GM19035 (cell line): ENCODE measurements around the gene PHKB.

Source experiments
- ATAC-seq: cut with Tn5 transposase; IDR thresholded peaks from one replicate; pipeline ENCODE4 v1.9.1; 2021; ENCODE audit not compliant: unreplicated experiment

Gene PHKB

DNA sequence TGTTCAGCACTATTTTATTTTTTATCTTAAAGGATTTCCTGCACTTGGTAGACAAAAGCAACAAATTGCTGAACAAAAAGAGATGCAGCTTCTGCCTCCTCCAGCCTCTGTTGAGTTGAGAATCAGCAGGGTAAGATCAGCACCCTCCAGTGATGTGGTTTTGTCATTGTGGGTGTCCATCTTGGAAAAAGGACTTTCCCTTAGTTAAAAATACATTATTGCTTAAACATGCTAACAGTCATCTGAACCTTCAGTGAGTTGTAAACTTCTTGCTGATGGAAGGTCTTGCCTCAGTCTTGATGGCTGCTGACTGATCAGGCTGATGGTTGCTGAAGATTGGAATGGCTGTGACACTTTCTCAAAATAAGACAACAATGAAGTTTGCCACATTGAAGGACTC is 101.2 kb downstream of the PHKB start:
- no peak for ATAC-seq

DNA sequence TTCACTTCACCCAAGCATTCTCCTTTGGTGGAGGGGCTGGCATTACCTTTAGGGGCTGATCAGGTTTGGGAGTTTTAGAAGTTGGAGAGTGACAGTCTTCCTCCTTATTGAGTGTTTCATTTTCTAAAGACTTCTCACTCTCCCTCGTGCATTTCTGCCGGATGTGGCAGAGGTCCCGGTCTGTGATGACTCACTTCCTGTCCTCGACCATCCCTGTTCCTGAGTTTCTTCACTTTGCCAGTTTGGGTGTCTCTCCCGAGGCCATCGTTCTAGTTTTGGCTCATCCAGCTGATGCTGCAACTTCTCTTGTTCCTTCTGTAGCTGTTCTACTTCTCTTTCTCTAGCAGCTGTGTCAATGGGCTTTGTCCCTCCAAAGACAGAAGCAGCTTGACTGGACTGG is 104.3 kb downstream of the PHKB start:
- ATAC-seq: no peak

DNA sequence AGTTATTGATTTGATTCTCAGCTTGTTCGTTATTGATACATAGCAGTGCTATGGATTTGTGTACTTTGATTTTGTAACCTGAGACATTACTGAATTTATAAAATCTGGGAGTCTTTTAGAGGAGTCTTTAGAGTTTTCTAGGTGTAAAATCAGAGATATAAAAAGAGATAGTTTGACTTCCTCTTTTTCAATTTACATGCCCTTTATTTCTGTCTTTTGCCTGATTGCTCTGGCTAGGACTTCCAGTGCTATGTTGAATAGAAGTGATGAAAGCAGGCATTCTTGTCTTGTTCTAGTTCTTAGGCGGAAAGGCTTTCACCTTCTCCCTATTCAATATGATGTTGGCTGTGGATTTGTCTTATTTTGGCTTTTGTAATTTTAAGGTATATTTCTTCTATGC is 106.2 kb downstream of the PHKB start:
- no peak for ATAC-seq

DNA sequence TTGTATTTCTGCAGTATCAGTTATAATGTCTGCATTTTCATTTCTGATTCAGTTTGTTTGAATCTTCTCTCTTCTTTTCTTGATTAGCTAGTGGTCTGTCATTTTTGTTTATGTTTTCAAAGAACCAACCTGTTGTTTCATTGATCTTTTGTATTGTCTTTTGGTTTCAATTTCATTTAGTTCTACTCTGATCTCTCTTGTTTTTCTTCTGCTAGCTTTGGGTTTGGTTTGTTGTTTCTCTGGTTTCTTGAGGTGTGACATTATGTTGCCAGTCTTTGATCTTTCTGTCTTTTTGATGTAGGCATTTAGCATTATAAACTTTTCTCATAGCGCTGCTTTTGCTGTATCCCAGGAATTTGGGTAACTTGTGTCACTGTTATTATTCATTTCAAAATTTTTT is 107.2 kb downstream of the PHKB start:
- ATAC-seq: no peak

DNA sequence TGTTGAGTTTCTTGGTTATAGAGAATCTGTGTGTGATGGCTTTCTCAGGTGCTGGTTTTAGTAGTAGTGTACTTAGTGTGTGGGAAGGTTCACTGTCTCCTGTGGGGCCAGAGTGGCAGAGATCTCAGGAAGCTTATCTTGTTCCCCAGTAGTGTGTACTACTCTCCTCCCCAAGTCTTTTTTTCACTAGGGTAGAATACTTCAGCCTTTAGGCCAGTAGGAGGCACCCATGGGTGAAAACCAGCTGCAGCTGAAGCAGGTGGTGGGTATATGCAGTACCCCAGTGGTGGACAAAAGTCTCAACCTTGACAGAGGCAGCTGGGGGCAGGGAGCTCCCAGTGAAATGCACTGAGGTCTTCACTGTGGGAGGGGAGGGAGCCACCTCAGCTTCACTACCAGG is 109.9 kb downstream of the PHKB start:
- ATAC-seq: no peak

DNA sequence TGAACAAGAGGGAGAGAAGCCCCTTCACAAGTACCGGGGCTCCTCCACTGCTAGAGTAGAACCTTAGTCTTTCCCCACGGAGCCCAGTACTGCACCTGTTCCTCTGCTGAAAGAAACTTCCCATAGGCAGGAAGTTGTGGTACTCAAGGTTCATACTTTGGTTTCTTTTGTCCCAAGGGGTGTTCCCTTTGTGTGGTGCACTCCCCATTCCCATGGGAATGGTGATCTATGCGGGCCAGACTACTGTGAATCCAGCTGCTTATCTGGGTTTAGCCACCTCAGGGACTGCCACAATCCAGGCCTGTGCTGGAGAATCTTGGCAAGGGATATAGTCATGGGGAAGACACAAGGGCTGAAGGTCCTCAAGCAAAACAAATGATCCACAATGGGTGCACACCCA is 110.6 kb downstream of the PHKB start:
- no peak for ATAC-seq

DNA sequence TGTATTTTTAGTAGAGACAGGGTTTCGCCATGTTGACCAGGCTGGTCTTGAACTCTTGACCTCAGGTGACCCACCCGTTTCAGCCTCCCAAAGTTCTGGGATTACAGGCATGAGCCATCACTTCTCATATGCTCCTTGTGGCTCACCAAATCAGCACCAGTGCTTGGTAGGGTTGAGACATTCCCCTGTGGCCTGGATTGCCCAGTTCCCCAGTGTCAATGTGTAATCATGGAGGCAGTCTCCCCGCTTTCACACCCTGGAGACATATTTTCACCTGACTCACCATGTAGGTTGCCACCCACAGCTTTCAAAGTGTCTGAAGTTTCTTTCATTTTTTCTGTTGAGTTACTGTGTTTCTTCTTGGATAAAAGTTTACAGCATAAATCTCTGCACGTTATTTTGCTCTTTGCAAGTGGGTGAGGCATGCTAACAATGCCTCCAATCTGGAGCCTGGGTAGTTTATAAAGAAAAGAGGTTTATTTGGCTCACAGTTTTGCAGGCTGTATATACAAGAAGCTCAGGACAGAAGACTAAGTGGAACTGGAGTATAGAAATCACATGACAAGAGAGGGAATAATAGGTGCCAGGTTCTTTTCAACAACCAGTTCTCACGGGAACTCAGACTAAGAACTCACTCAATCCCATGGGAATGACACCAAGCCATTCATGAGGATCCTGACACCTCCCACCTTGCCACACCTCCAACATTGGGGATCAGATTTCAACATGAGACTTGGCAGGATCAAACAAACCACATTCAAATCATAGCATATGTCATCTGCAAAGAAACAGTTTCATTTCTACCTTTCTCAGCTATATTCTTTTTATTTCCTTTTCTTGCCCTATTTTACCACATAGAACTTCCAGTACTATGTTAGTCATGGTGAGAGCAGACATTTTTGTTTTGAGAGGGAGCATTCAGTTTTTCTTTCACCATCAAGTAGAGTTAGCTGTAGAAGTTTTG is 113.2 kb downstream of the PHKB start:
- ATAC-seq: peak; percentile 54

DNA sequence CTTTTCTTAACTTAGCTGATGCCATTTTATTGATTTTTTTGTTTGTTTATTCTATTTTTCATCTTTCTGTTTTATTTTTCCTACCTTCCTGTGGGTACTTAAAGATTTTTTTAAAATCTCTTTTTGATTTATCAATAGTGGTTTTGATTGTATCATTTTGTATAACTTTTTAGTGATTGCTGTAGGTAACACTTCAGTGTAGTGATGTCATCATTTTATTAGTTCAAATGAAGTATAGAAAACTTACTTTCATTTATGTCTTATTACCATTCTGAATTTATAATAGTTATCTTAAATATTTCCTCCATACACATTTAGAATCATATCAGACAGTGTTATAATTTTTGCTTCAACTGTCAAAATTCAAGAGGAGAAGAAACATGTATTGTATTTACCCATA is 115.9 kb downstream of the PHKB start:
- no peak for ATAC-seq

DNA sequence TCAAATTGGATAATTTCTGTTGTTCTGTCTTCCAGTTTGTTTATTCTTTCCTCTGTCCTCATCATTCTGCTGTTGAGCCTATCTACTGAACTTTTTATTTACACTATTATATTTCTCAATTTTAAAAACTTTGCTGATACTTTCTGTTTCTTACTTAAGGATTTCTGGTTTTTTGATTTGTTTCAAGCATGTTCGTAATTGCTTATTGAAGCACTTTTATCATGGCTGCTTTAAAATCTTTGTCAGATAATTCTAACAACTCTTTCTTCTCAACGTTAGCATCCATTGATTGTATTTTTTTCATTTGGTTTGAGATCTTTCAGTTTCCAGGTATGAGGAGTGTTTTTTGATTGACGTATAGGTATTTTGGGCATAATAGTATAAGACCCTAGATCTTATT is 116.9 kb downstream of the PHKB start:
- no peak for ATAC-seq

DNA sequence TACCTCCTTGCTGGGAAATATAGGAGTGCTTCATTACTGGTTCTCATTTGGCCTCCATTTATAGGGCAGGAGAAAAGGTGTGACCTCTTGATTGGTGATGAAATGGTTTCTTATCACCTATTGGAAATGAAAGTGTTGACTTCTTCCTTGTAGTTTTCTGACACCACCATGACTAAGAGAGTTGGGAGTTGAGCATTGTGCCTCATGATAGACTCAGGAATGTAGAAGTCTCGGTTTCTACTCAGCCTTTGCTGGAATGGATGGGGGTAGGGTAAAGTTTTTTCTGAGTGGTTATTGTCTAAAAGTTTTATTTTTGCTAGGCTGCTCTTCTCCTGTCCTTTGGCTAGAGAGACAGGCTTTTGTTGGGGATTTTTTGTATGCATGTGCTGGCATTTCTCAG is 117.4 kb downstream of the PHKB start:
- no peak for ATAC-seq

DNA sequence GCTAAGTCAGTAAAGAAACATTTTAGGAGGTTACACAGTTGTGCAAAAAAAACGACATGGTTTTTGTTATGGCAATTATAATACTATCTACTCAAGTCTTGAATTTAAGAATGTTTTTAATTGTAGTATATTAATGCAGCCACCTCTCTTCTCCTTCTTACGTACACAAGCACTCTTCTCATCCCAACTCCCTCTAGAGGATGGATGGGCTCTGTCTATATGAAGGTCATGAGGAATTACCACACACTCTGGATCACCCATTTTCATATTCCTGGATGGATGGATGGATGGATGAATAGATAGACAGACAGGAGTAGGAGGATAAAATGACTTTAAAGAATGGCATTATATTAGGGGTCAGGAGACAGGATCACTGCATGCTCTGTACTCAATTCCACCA is 120.0 kb downstream of the PHKB start:
- no peak for ATAC-seq

DNA sequence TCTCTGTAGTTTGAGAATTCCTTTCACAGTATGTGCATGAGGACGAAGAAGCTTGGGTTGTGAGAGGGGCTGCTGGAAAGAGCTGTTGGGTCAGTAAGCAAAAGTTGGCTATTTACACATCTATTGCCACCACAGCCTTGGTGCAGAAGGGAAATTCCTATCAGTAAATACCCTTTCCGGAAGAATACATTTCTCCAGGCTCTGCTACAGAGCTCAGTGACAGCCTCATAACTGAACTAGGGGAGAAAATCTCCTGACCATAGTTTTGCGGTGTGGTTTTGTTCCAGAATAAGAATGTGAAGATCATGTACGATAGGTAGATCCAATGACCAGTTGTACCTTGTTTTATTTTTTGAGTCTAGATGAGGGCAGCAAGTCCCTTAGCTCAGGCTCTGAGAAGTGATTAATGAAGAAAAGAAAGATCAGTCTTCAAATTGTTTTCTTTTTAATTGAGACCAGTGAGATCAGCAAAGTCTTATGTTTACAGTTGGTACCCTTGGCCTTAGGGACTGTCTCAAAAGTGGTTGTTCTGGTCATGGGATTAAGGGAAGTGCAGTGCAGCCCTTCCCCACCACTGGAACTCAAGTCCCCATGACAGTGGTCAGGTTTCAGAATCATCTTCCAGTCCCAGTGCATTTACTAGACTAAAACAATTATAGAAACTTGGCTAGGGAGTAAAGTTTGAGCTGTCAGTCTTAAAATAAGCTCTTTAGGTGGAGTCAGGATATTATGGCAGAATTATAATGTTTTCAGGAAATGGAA is 123.5 kb downstream of the PHKB start:
- no peak for ATAC-seq

DNA sequence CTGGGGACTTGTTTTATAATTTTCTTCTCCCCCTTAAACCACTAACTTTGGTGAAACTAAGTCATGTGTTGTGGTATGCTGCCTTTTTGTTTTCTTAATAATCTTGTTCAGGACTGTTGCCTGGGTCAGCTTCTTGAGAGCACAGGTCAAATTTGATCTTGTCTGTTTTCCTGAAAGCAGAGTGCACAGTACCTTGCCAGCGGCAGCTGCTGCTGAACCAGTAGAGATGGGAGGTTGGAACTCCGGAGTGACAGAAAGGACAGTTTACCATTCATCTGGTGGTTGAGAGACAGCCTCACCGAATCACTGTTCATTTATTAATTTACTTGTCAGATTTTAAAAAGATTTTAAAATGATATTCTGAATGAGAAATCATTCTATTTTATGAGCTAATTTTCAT is 125.0 kb downstream of the PHKB start:
- ATAC-seq: no peak

DNA sequence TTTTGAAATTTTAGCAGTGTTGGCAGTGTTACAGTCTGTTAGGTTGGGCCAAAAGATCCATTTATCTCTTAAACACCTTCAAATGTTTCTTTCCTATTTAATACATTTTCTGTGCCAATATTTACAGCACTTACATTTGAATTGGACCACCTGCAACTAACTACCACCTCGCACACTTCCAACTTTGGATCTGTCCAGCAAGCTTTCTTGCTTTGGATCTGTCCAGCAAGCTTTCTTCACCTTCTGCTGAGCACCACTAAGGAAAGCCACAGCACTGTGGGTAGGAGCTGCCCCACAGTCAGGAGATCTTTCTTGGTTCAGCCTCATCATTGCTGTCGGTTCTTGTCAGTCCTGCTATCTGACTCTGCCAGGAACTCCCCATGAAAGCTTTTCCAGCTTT is 129.3 kb downstream of the PHKB start:
- ATAC-seq: no peak

DNA sequence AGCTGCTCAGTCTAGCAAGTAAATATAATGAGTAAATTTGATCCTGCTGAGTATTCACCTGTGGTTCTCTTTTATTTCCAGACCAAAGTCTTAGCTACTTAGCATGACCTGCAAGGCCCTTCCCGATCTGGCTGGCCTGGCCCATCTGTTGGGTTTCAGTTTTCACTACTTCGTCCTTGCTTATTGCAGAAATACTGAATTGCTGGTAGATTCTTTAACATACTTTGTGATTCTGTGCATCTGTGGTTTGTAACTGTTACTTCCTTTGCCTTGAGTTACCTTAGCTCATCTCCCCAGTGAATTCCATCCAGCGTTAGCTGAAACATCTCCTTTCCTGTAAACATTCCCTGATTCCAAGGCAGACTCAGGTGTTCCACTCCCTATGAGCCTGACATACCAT is 131.1 kb downstream of the PHKB start:
- ATAC-seq: no peak

DNA sequence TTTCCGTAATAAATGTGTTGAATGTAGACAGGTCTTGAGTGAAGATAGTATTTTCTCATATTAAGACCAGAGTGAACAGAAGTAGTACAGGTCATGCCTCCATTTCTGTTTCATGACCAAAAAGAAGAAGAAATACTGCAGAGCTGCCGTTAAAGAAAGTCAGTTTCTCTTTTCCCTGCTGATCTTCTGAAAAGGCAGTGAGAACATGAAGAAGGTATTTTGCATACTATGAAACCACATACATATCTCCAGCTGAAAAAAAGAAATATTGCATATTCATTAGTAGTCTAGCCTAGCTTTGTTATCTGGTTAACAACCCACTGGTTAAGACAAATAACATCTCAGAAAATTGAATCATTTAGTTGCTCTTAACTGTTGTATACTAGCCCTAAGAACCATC is 138.4 kb downstream of the PHKB start:
- ATAC-seq: peak; percentile 68

DNA sequence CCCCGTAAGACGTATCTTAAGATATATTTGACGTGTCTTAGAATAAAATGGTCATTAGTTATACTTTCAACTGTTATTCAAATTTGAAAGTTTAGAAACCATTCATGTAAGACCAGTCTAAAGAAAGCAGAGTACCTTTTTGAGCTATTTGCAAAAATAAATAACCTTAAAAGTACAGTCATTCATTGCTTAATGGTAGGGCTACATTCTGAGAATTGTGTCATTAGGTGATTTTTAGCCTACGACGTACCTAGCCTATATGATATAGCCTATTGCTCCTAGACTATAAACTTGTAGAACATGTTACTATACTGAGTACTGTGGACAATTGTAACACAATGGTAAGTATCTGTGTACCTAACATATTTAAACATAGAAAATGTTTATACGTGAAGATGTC is 139.2 kb downstream of the PHKB start:
- ATAC-seq: no peak

DNA sequence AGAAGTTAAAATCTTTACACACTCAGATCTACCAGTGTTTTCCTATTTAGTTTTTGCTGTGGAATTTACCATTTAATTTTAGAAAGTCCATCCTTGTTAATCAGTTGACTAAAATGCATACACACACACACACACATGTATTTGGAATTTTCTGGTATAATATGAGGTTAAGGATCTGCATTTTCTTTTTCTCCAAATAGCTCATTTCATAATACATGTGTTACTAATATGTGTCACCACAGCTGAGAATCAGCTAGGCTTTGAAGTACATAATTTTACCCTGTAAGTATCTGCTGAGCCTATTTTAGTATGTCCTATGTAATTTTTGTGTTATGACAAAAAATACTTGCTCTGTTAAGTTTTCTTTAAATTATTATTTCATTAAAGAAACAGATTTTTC is 143.2 kb downstream of the PHKB start:
- ATAC-seq: no peak

DNA sequence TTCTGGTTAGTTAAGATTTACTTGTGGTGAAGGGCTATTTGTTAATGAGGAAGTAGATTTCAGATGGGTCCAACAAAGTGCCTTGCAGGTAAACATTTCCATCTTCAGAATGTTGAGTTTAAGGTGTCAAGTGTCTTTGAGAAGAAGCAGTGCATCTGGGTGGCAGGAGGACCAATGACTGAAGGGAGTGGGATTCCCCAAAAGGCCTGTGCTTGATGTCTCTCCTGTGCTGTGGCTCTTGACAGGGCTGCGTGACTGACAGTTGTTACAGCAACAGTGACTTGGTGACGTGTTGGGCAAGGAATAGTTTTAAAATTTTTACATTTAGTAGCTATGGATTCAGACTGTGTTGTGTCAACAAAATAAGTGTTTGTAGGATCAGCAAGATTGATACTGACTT is 149.9 kb downstream of the PHKB start:
- no peak for ATAC-seq

DNA sequence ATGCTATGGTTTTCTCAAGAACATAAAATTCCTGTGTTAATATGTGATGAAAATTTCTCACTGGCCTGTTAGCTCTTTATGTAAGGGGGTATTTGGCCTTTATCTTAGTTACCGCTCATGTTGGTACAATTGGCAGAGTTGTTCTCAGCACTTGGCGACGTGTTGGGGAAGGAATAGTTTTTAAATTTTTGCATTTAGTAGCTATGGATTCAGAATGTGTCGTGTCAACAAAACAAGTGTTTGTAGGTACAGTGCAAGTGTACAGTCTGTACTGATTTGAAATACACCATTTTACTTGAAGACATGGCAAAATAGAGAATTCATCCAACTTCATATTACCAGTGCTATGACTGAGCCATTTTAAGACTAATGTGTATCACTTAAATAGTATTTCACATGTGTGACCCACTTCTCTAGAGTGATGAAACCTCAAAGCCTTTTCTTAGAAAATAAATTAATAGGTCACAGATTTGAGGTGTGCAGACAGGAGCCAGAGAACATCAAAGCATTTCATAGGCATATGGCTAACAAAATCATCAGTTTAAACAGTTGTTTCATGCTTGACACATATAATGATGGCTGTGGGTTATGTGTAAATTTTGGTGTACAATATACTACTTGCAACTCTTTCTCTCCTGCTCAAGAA is 150.8 kb downstream of the PHKB start:
- no peak for ATAC-seq

DNA sequence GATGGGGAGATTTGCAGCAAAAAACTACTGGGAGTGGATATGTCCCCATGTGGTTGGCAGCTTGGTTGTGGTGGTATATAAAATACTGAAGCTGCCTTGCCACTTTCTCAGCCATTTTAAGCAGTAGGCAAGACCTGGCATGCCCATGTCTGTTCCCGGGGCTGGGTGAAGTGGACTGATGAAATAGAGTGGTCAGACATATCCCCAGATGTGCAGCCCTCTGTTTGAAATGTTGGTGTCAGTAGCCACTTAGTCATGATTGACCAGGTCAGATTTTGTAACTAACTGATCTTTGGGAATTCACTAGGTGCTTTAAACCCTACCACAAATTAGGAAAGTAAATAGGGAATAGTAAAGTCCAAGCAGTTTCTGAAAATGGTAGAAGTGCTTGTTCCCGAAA is 151.6 kb downstream of the PHKB start:
- no peak for ATAC-seq

DNA sequence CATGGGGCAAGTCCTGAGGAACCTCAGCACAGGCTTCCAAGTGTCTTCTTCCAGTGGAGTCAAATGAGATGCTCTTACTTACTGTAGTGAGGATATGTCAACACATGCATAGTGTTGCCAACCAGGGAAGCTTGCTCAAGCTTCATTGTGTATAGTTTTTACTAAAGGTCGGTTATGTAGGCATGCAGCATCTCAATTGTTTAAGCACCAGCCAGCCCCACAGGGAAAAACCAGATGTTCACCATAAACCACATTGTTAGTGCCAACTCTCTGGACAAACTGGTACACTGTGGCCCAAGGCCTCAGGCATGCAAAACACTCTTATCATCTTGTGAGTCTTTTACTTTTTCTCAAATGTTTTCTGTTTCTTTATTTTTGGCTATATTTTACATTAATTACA is 152.1 kb downstream of the PHKB start:
- no peak for ATAC-seq
